Measurements from ENCODE around the gene MARK2.
"Not testable (repeated sequence)": the region's sequence is repeated elsewhere in the genome, so short reads cannot be mapped to it uniquely, and the experiment has no call there.

Gene MARK2

GRCh38 chr11:63838678-63839507, at the start of gene MARK2:
TSS of gene MARK2 (plus strand) at chr11:63839110. CDS start at chr11:63839507, 397 bp downstream.
- DNase-seq (ENCODE audit: low read depth in 2 of 2), result peak; percentile 96

GRCh38 chr11:63791495-63792167, 47.3 kb upstream of the MARK2 start:
- DNase-seq (ENCODE audit: low read depth in 2 of 2), result no peak

- DNase-seq (ENCODE audit: low read depth in 2 of 2), result no peak
Measured at GRCh38 chr11:63793161-63793560, 45.7 kb upstream of the MARK2 start.

- DNase-seq (ENCODE audit: low read depth in 2 of 2), result no peak
Measured at GRCh38 chr11:63795066-63795465, 43.8 kb upstream of the MARK2 start.

- DNase-seq (ENCODE audit: low read depth in 2 of 2), result no peak
Measured at GRCh38 chr11:63800921-63801320, 38.0 kb upstream of the MARK2 start.

- no peak for DNase-seq (ENCODE audit: low read depth in 2 of 2)
Measured at GRCh38 chr11:63802637-63803414, 36.1 kb upstream of the MARK2 start.

GRCh38 chr11:63804259-63804658, 34.7 kb upstream of the MARK2 start:
- no peak for DNase-seq (ENCODE audit: low read depth in 2 of 2)

- DNase-seq (ENCODE audit: low read depth in 2 of 2), result no peak
Measured at GRCh38 chr11:63805844-63806415, 33.0 kb upstream of the MARK2 start.

- not testable (repeated sequence) for DNase-seq (ENCODE audit: low read depth in 2 of 2)
Measured at GRCh38 chr11:63810383-63810782, 28.5 kb upstream of the MARK2 start.

- no peak for DNase-seq (ENCODE audit: low read depth in 2 of 2)
Measured at GRCh38 chr11:63811522-63811921, 27.4 kb upstream of the MARK2 start.

GRCh38 chr11:63813035-63813562, 25.8 kb upstream of the MARK2 start, which contains the start of gene SPINDOC:
TSS of gene SPINDOC (plus strand) at chr11:63813456. CDS start at chr11:63813687, 231 bp downstream.
- DNase-seq (ENCODE audit: low read depth in 2 of 2), result peak; percentile 31 to 42

GRCh38 chr11:63813563-63814382, 25.1 kb upstream of the MARK2 start:
- no peak for DNase-seq (ENCODE audit: low read depth in 2 of 2)

- DNase-seq (ENCODE audit: low read depth in 2 of 2), result no peak
Measured at GRCh38 chr11:63814383-63814736, 24.6 kb upstream of the MARK2 start.

- no peak for DNase-seq (ENCODE audit: low read depth in 2 of 2)
Measured at GRCh38 chr11:63816166-63816565, 22.7 kb upstream of the MARK2 start.

GRCh38 chr11:63816732-63817131, 22.2 kb upstream of the MARK2 start:
- no peak for DNase-seq (ENCODE audit: low read depth in 2 of 2)

GRCh38 chr11:63817758-63818498, 21.0 kb upstream of the MARK2 start:
- DNase-seq (ENCODE audit: low read depth in 2 of 2), result no peak

GRCh38 chr11:63818609-63819008, 20.3 kb upstream of the MARK2 start:
- no peak for DNase-seq (ENCODE audit: low read depth in 2 of 2)

- DNase-seq (ENCODE audit: low read depth in 2 of 2), result no peak
Measured at GRCh38 chr11:63821411-63821810, 17.5 kb upstream of the MARK2 start.

- DNase-seq (ENCODE audit: low read depth in 2 of 2), result no peak
Measured at GRCh38 chr11:63826471-63827190, 12.3 kb upstream of the MARK2 start.

All from fibroblast of skin of left quadriceps (primary cell).